ENCODE measurements around the gene FADS3. TPM values are rescaled to one million over a fixed set of nuclear protein-coding genes. Genes with fewer than 3 reads are reported as not detected.

The FADS3 gene
- total RNA-seq, 1 donor from 2014 or later, result 127 TPM

DNA sequence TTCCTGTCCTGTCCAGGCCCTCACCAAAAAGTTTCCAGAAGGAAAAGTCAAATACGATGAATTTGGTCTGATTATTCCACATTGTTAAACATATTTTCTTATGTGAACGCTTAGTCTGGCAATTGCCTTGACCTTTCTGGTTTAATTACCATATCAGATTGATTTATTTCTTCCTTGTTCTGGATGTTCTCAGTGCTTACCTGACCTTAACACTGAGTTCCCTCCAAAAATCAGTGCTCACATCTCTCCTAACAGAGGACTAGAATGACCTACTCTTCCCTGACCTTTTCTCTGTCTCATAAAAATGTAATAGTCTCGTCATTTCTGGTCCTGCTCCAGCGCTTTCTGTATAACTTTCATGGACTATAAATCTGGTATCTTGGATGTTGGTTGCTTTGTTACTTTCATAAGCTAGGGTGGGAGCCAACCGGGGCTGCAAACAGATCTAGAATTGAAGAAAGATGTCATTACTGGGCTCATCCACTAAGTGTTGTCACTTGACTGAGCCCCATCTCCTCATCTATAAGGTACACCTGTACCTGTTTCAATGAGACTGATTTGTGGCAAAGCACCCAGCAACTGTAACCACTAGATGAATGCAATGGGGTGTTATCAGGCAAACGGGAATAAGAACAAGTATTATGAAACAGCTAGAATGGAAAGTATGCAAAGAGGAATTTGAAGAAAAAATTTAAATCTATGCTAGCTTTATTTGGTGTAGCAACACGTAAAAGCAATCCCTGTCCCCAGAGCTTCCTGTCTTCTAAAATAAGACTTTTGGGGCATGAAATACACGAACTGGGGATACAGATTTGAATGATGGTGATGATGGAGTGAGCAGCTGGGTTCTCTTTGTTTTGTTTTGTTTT is 60.9 kb downstream of the FADS3 start:
- ATAC-seq (no peak), DNase-seq (ENCODE audit: low spot score) (no peak)
- intact Hi-C loops (cut with DNase I), result no loop called here

DNA sequence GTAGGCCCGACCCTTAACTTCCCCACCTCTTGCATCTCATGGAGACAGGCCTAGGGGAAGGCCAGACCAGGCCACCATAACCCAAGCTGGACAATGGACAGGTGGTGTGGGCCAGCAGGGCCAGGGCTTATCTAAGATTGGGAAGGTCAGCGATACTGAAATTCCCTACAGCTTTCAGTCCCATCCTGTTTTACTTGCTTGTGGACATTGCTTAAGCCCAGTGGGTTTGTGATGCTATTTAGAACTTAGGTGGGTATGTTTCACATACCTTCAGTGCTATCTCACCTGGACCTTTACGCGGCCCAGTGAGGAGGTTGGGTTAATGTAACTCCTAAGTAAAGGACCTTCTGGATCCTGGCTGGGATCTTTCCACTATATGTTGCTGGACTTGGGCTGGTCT is 61.5 kb downstream of the FADS3 start:
- no peak for ATAC-seq
- no peak for DNase-seq (ENCODE audit: low spot score)
- intact Hi-C loops (cut with DNase I), result no loop called here

DNA sequence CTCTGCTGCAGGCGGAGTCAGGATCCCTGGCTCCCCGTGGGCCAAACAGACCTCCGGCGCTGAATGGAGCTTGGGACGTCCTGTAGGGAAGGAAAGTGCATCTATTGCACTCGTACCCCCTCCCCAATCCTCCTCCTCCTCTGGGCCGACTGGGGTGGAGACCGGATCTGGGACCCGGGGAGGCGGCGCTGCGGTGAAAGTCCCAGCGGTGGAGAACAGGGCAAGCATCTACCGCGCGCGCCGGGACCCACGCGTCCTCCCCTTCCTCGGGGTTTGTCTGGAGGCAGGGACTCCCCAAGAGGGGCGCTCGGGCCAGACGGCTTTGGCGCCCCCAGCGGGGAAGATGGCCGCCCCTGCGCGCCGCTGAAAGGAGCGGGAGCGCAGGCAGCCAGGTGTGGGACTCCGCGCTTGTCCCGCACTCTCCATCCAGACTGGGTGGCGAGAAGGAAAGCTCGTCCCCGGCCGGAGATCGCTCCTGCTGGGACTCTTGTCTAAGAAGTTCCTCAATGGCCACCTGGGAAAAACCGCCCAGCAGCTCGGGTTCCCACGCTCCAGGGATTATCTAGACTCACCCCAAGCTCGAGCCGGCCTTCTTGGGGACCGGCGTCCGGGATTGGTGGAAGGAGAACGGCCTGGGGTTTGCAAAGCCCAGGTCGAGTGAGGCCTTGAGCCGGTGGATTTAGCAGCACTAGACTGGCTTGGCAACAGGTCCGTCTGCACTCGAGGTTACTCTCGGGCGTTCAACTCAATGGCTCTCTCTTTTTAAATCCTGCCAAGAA is 62.5 kb downstream of the FADS3 start:
- intact Hi-C loops (cut with DNase I), result no loop called here
- peak; percentile 57 for ATAC-seq
- no peak for DNase-seq (ENCODE audit: low spot score)

DNA sequence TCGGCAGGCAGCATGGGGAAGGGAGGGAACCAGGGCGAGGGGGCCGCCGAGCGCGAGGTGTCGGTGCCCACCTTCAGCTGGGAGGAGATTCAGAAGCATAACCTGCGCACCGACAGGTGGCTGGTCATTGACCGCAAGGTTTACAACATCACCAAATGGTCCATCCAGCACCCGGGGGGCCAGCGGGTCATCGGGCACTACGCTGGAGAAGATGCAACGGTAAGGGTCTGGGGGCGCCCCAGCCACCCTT is 63.0 kb downstream of the FADS3 start:
- intact Hi-C loops (cut with DNase I), result no loop called here
- DNase-seq (ENCODE audit: low spot score) (no peak), ATAC-seq (no peak)

DNA sequence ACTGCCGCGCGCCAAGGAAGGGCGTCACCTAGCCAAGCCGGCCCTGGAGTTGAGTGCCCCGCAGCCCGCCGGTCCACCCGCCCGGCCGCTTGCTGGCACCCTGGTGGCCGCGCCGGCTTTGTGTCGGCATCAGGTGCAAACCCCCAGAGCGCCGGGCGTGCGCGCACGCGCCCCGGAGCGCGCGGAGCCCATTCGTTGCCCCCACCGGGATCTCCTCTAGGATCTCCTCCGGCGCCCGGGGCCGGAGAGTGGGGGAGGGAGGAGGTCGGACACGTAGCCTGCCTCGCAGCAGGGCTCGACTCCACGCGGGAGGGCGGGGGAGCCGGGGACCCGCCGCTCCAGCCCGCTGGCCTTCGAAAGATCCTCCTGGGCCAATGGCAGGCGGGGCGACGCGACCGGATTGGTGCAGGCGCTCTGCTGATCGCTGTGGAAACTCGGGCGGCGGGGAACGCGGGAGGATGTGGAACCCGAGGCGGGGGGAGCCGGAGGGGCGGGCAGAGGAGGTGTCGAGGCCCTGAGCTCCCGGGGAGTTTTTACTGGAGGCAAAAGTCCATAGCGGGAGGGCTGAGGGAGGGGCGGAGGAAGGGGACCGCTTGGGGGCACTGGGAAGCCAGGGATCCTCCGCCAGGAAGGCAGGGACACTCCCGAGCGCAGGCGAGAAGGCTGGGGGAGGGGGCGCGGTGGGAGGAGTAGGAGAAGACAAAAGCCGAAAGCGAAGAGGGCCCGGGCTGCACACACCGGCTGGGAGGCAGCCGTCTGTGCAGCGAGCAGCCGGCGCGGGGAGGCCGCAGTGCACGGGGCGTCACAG is 63.6 kb downstream of the FADS3 start, which contains the start of gene FADS2:
Gene FADS2, plus strand, starts transcription at position 730 of the 808 bp plus-strand sequence. CDS start 91 bp downstream, outside the sequence.
- DNase-seq (ENCODE audit: low spot score) (peak; percentile 96), ATAC-seq (peak; percentile 88)
- intact Hi-C loops (cut with DNase I), result no loop called here

DNA sequence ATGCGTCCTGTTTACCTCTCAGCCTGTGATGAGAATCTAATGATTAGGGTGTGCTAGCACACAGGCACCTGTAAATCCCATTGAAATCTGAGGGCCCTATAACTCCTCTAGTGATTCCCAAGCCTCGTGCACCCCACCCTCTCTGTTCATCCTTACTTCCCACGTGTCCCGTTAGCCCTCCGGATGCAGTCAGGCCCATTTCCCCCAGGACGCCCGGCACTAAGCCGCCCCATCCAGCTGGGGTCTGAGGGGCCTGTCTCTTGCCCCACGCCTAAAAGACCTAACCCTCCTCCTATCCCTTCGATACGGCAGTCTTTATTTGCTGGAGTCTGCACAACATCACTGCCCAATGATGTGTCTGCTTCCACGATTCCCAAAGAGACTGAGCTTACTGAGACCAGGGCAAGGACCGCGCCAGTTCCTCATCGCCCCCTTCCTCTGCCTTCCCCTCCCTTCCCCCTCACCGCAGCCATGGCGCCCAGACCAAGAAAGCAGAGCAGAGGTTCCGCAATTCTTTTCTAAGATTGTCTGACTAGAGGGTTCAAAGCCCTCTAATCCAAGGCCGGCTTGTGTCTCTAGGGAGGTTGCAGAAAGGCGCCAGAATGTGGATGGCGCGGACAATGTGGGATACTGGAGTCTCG is 64.3 kb downstream of the FADS3 start:
- ATAC-seq (peak; percentile 1), DNase-seq (ENCODE audit: low spot score) (no peak)
- intact Hi-C loops (cut with DNase I), result no loop called here

Small RNAs within 50 kb of the gene (microRNA-seq; reads per million reads assigned to microRNA genes)
- not detected for gene MIR6746

Other genes with a start within 250 kb of the FADS3 start
- gene DAGLA, start 211.2 kb downstream of the FADS3 start, total RNA-seq, result 4.8 TPM
- 10.4 TPM for gene MYRF, start 138.9 kb downstream of the FADS3 start, total RNA-seq
- 96.6 TPM for gene TMEM258, start 98.9 kb downstream of the FADS3 start, total RNA-seq
- gene FEN1, start 98.6 kb downstream of the FADS3 start, total RNA-seq, result 3.7 TPM
- 99.3 TPM for gene FADS1, start 74.5 kb downstream of the FADS3 start, total RNA-seq
- gene FADS2, start 63.2 kb downstream of the FADS3 start, total RNA-seq, result 140 TPM
- 70.5 TPM for gene RAB3IL1, start 26.0 kb upstream of the FADS3 start, total RNA-seq
- gene BEST1, start 58.8 kb upstream of the FADS3 start, total RNA-seq, result 31.3 TPM
- gene FTH1, start 76.1 kb upstream of the FADS3 start, total RNA-seq, result 4,297 TPM
- gene INCENP, start 232.5 kb upstream of the FADS3 start, total RNA-seq, result 19.4 TPM

Data from sciatic nerve (tissue), 2 donors.